Hepatocyte (in vitro differentiated cells): ENCODE data around the gene BMP2.

Source experiments
- CTCF ChIP-seq: fragments of 200-600 bp; sonication (generic); IDR thresholded peaks from 2 replicates; pipeline ENCODE4 v1.5.1; 2016; ENCODE audit warnings: antibody characterized with exemption, mild to moderate bottlenecking; ENCODE audit not compliant: poor library complexity
- EZH2 ChIP-seq: fragments of 200-600 bp; sonication (generic); IDR thresholded peaks from 2 replicates; pipeline ENCODE4 v1.6.1; 2016; ENCODE audit warnings: antibody characterized with exemption, mild to moderate bottlenecking, borderline replicate concordance
- EZH2phosphoT487 ChIP-seq: fragments of 200-600 bp; sonication (generic); IDR thresholded peaks from one replicate; pipeline ENCODE4 v1.6.1; 2018; ENCODE audit warnings: antibody characterized with exemption, mild to moderate bottlenecking, low read depth, moderate library complexity; ENCODE audit not compliant: unreplicated experiment, severe bottlenecking

DNA sequence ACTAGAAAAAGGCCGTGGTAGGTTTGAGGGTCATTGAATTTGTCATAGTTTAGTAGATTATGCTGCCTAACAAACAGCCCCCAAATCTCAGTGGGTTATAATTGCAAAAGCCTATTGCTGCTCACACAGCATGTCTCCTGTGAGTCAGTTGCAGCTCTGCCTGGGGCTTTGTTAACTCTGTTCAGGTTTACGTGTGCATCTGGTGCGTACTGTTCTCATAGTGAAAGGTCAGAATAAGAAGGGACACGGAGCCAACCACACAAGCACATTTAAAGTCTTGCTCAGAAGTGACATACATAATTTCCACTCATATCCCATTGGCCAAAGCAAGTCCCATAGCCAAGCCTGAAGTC is 48.1 kb upstream of the BMP2 start:
- TF ChIP-seq CTCF: no peak
- no peak for TF ChIP-seq EZH2
- TF ChIP-seq EZH2phosphoT487: no peak
